ENCODE results near the gene CHST15.

The CHST15 gene

GRCh38 chr10:124092860-124093773, at the start of gene CHST15:
Gene CHST15, minus strand, starts transcription at chr10:124093598. Its CDS starts 47,386 bp downstream, at chr10:124046212.
- DNase-seq: no peak

- no peak for DNase-seq
These were observed 49.6 kb upstream of the CHST15 start for GRCh38 chr10:124142960-124143359.

GRCh38 chr10:124142006-124142739, 48.8 kb upstream of the CHST15 start:
- no peak for DNase-seq

GRCh38 chr10:124138883-124139348, 45.5 kb upstream of the CHST15 start:
- no peak for DNase-seq

GRCh38 chr10:124138195-124138882, 44.9 kb upstream of the CHST15 start:
- DNase-seq: no peak

GRCh38 chr10:124134251-124134893, 41.0 kb upstream of the CHST15 start:
- DNase-seq: no peak

GRCh38 chr10:124132876-124133275, 39.5 kb upstream of the CHST15 start:
- DNase-seq: no peak

GRCh38 chr10:124132306-124132705, 38.9 kb upstream of the CHST15 start:
- no peak for DNase-seq

GRCh38 chr10:124131172-124131571, 37.8 kb upstream of the CHST15 start:
- no peak for DNase-seq

- no peak for DNase-seq
These were observed 37.0 kb upstream of the CHST15 start for GRCh38 chr10:124130198-124130900.

- DNase-seq: no peak
These were observed 36.1 kb upstream of the CHST15 start for GRCh38 chr10:124129471-124129870.

- no peak for DNase-seq
These were observed 35.4 kb upstream of the CHST15 start for GRCh38 chr10:124128811-124129145.

- DNase-seq: no peak
These were observed 34.8 kb upstream of the CHST15 start for GRCh38 chr10:124127965-124128810.

- DNase-seq: no peak
These were observed 34.2 kb upstream of the CHST15 start for GRCh38 chr10:124127563-124127962.

- no peak for DNase-seq
These were observed 33.6 kb upstream of the CHST15 start for GRCh38 chr10:124126983-124127385.

- no peak for DNase-seq
These were observed 33.0 kb upstream of the CHST15 start for GRCh38 chr10:124126145-124126982.

- DNase-seq: no peak
These were observed 32.1 kb upstream of the CHST15 start for GRCh38 chr10:124125305-124126116.

- DNase-seq: no peak
These were observed 31.4 kb upstream of the CHST15 start for GRCh38 chr10:124124769-124125161.

- no peak for DNase-seq
These were observed 30.8 kb upstream of the CHST15 start for GRCh38 chr10:124124123-124124768.

Data from CD4-positive, alpha-beta T cell treated with Interleukin-10 for 1 hour (primary cell).